Measurements from ENCODE around the gene TEX29. TPM values are rescaled to one million over a fixed set of nuclear protein-coding genes. Genes with fewer than 3 reads are reported as not detected.

TEX29 gene
- total and polyA plus RNA-seq, 4 donors, result 0.96 to 5.5 (median 1.7) TPM

DNA sequence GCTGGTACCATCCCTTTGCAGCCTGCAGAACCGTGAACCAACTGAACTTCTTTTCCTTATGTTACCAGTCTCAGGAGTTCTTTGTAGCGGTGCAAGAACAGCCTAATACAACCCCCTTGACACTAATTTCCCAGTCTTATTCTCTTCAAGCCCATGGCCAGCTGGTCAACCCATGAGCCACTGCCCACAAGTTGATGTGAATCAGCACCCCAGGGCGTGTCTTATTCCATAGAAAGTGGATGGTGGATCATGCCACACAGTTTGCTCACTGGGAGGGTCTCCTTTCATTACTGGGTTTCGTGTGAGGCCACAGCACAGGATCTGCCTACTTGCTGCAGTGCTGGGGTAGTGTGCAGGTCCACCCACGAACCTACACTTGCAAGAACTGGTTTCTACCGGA is 27.0 kb downstream of the TEX29 start:
- ATAC-seq (ENCODE audit: low FRiP score), result no peak
- 95 to 96% methylated on average over 6 of the region's 6 CpGs for WGBS, 2 donors

DNA sequence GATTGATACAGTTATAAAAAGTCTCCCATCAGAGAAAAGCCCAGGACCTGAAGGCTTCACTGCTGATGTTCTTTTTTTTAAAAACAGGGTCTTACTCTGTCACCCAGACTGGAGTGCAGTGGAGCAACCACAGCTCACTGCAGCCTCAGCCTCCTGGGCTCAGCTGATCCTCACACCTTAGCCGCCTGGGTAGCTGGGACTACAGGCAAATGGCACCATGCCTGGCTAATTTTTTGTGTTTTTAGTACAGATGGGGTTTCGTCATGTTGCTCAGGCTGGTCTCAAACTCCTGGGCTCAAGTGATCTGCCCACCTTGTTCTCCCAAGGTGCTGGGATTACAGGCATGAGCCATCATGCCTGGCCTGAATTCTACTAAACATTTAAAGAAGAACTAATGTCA is 33.1 kb downstream of the TEX29 start:
- 90 to 92% methylated on average over 2 of the region's 2 CpGs for WGBS, 2 donors
- intact Hi-C loops (cut with DNase I), result no loop called here

More for the DNA sequence above, 27.0 kb downstream of the TEX29 start:
- H3K27ac ChIP-seq (ENCODE audit: low read depth in 1 of 2, low read length in 2 of 2), result no peak overlapping the region
- H3K4me1 ChIP-seq (ENCODE audit: control insufficient read depth in 1 of 2, insufficient read depth in 2 of 2, low read length in 2 of 2), result no peaks in the 10 kb centered on the region
- H3K9me3 ChIP-seq (ENCODE audit: control insufficient read depth, low read length), result no peaks in the 10 kb centered on the region
- intact Hi-C loops (cut with DNase I), result no loop called here
- DNase-seq, result no peak
- H3K27me3 ChIP-seq (ENCODE audit: control insufficient read depth in 1 of 2, insufficient read depth in 2 of 2, low read length in 1 of 2), result no peaks in the 10 kb centered on the region
- H3K36me3 ChIP-seq (ENCODE audit: control insufficient read depth in 1 of 2, insufficient read depth in 2 of 2, low read length in 1 of 2), result peaks cover 0 to 2% of the 10 kb centered on the region in 2 donors
- H3K4me3 ChIP-seq (ENCODE audit: low read length in 2 of 2), result no peak overlapping the region

DNA sequence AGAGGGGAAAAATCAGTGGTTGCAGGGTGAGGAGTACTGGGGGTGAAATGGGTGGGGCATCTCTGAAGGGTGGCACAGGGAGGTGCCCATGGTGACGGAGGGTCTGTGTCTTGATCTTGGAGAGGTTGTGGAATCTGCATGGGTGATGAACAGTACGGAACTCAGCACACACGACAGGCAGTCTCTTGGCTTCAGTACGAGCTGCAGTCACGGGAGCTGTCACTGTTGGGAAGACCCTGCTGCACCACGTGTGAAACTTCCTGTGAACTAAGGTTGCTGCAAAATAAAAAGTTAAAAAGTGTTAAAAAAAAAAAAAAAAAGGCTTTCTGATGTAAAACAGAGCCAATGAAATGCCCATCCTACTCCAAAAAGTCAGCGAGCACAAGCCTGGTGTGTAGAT is 34.3 kb downstream of the TEX29 start:
- intact Hi-C loops (cut with DNase I), result no loop called here
- Histone ChIP-seq H3K4me3 (ENCODE audit: low read length in 2 of 2) (no peak overlapping the region), H3K9me3 (ENCODE audit: control insufficient read depth, low read length) (no peaks in the 10 kb centered on the region), H3K4me1 (ENCODE audit: control insufficient read depth in 1 of 2, insufficient read depth in 2 of 2, low read length in 2 of 2) (no peaks in the 10 kb centered on the region), H3K27ac (ENCODE audit: low read depth in 1 of 2, low read length in 2 of 2) (no peak overlapping the region), H3K36me3 (ENCODE audit: control insufficient read depth in 1 of 2, insufficient read depth in 2 of 2, low read length in 1 of 2) (no peaks in the 10 kb centered on the region), H3K27me3 (ENCODE audit: control insufficient read depth in 1 of 2, insufficient read depth in 2 of 2, low read length in 1 of 2) (no peaks in the 10 kb centered on the region)
- ATAC-seq (ENCODE audit: low FRiP score) (no peak), DNase-seq (no peak)
- WGBS, 2 donors, result 76 to 77% methylated on average over 7 of the region's 7 CpGs

More for the DNA sequence above, 33.1 kb downstream of the TEX29 start:
- ATAC-seq (ENCODE audit: low FRiP score), result no peak
- Histone ChIP-seq H3K9me3 (ENCODE audit: control insufficient read depth, low read length) (no peaks in the 10 kb centered on the region), H3K4me3 (ENCODE audit: low read length in 2 of 2) (no peak overlapping the region), H3K27me3 (ENCODE audit: control insufficient read depth in 1 of 2, insufficient read depth in 2 of 2, low read length in 1 of 2) (no peaks in the 10 kb centered on the region), H3K27ac (ENCODE audit: low read depth in 1 of 2, low read length in 2 of 2) (no peak overlapping the region), H3K4me1 (ENCODE audit: control insufficient read depth in 1 of 2, insufficient read depth in 2 of 2, low read length in 2 of 2) (no peaks in the 10 kb centered on the region), H3K36me3 (ENCODE audit: control insufficient read depth in 1 of 2, insufficient read depth in 2 of 2, low read length in 1 of 2) (no peaks in the 10 kb centered on the region)
- no peak for DNase-seq

DNA sequence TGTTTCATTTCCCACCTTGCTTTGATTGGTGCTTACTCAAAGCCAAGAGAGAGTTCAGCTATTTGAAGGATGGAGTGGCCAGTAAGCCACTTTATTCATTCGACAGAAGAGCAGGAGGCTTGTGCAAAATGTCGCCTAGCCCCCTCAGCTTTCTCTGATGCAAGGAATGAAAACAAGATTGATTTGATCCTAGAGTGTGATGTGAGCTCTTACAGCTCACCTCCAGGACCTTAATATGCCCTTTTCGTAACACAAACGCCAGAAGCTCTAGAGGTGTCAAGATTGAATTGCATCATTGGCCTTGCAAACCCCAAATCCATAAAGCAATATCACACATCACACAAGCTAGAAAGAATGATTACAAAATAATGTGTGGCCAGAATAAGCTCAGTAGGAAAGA is 36.4 kb downstream of the TEX29 start:
- DNase-seq (no peak), ATAC-seq (ENCODE audit: low FRiP score) (no peak)
- no peaks in the 10 kb centered on the region for H3K36me3 ChIP-seq (ENCODE audit: control insufficient read depth in 1 of 2, insufficient read depth in 2 of 2, low read length in 1 of 2)
- no peaks in the 10 kb centered on the region for H3K27me3 ChIP-seq (ENCODE audit: control insufficient read depth in 1 of 2, insufficient read depth in 2 of 2, low read length in 1 of 2)
- H3K4me1 ChIP-seq (ENCODE audit: control insufficient read depth in 1 of 2, insufficient read depth in 2 of 2, low read length in 2 of 2), result no peaks in the 10 kb centered on the region
- WGBS, 2 donors, result 82 to 83% methylated on average over 4 of the region's 4 CpGs
- intact Hi-C loops (cut with DNase I), result no loop called here
- no peaks in the 10 kb centered on the region for H3K9me3 ChIP-seq (ENCODE audit: control insufficient read depth, low read length)
- H3K27ac ChIP-seq (ENCODE audit: low read depth in 1 of 2, low read length in 2 of 2), result no peak overlapping the region
- H3K4me3 ChIP-seq (ENCODE audit: low read length in 2 of 2), result no peak overlapping the region

DNA sequence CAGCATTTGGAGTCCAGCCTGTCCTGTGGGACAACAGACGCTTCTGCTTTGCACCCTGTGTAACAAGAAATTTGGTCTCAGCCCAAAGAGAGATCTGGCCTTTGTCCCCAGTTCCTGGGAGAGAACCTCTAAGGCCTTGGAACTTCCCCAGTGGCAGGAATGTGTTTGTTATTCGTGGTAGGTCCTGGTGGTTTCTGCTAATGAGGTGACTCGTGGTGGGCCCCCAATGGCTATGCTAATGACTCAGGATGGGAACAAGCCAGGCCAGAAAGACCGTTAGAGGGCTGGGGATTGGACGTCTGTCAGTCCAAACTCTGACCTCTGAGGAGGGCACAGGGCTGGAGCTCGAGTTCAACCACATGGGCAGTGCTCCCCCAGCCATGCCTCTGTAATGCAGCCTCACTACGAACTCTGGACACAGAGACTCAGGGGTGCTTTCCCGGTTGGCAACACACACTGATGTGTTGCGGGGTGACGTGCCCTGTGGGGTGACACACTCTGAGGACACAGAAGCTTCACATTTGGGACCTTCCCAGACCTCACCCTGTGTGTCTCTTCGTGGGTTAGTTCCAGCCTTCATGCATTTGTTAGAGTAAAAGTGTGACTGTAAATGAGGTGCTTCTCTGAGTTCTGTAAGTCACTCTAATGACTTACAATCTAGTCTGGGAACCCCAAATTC is 38.9 kb downstream of the TEX29 start:
- 49 to 52% methylated on average over 11 of the region's 11 CpGs for WGBS, 2 donors
- DNase-seq, result no peak
- Histone ChIP-seq H3K4me3 (ENCODE audit: low read length in 2 of 2) (no peak overlapping the region), H3K9me3 (ENCODE audit: control insufficient read depth, low read length) (no peaks in the 10 kb centered on the region), H3K27ac (ENCODE audit: low read depth in 1 of 2, low read length in 2 of 2) (no peak overlapping the region), H3K27me3 (ENCODE audit: control insufficient read depth in 1 of 2, insufficient read depth in 2 of 2, low read length in 1 of 2) (no peaks in the 10 kb centered on the region), H3K36me3 (ENCODE audit: control insufficient read depth in 1 of 2, insufficient read depth in 2 of 2, low read length in 1 of 2) (no peaks in the 10 kb centered on the region), H3K4me1 (ENCODE audit: control insufficient read depth in 1 of 2, insufficient read depth in 2 of 2, low read length in 2 of 2) (no peaks in the 10 kb centered on the region)
- ATAC-seq (ENCODE audit: low FRiP score), result no peak
- intact Hi-C loops (cut with DNase I), result no loop called here

DNA sequence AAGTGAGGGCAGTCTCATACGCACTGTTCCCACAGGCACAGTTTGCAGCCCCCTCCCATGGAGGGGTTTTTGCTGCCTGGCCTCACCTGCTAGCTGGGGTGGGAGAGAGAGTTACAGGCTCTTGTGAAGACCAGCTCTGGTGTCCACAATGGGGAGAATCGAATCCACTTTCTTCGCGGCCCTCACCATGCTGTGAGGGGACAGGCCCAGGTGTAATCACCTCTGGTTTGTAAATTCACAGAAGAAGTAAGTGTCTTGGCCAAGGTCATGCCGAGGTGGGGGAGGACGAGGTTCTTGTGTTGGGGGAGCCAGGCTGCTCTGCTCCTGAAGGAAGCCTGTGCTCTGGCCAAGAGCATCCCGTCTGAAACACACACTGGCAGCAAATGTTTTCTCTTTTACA is 39.5 kb downstream of the TEX29 start:
- no peak overlapping the region for H3K27ac ChIP-seq (ENCODE audit: low read depth in 1 of 2, low read length in 2 of 2)
- no peak overlapping the region for H3K4me3 ChIP-seq (ENCODE audit: low read length in 2 of 2)
- H3K27me3 ChIP-seq (ENCODE audit: control insufficient read depth in 1 of 2, insufficient read depth in 2 of 2, low read length in 1 of 2), result no peaks in the 10 kb centered on the region
- no peaks in the 10 kb centered on the region for H3K9me3 ChIP-seq (ENCODE audit: control insufficient read depth, low read length)
- no peak for DNase-seq
- WGBS, 2 donors, result 56 to 61% methylated on average over 7 of the region's 7 CpGs
- intact Hi-C loops (cut with DNase I), result no loop called here
- no peaks in the 10 kb centered on the region for H3K36me3 ChIP-seq (ENCODE audit: control insufficient read depth in 1 of 2, insufficient read depth in 2 of 2, low read length in 1 of 2)
- no peak for ATAC-seq (ENCODE audit: low FRiP score)
- H3K4me1 ChIP-seq (ENCODE audit: control insufficient read depth in 1 of 2, insufficient read depth in 2 of 2, low read length in 2 of 2), result no peaks in the 10 kb centered on the region

DNA sequence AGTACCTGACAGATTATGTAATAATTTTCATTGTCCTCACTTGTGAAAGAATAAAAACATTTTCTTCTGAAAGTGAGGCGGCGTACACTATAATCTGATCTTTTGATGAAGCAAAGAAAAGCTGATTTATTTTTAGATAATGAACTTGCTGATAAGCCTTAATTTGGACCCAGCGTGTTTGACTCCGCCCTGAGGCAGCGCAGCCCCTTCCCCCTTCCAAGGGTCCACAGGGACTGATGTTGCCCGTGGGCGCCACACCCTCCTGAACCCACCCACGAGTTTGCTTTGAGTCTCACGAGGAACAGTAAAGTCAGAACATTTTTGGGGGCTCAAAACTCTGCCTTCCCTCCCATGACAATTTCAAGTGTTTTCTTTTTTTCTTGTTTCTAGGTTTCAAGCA is 40.0 kb downstream of the TEX29 start:
- H3K4me1 ChIP-seq (ENCODE audit: control insufficient read depth in 1 of 2, insufficient read depth in 2 of 2, low read length in 2 of 2), result no peaks in the 10 kb centered on the region
- ATAC-seq (ENCODE audit: low FRiP score) (no peak), DNase-seq (no peak)
- no peaks in the 10 kb centered on the region for H3K9me3 ChIP-seq (ENCODE audit: control insufficient read depth, low read length)
- WGBS, 2 donors, result 57 to 63% methylated on average over 9 of the region's 9 CpGs
- no peaks in the 10 kb centered on the region for H3K36me3 ChIP-seq (ENCODE audit: control insufficient read depth in 1 of 2, insufficient read depth in 2 of 2, low read length in 1 of 2)
- no peak overlapping the region for H3K27ac ChIP-seq (ENCODE audit: low read depth in 1 of 2, low read length in 2 of 2)
- H3K4me3 ChIP-seq (ENCODE audit: low read length in 2 of 2), result no peak overlapping the region
- intact Hi-C loops (cut with DNase I), result no loop called here
- H3K27me3 ChIP-seq (ENCODE audit: control insufficient read depth in 1 of 2, insufficient read depth in 2 of 2, low read length in 1 of 2), result no peaks in the 10 kb centered on the region

DNA sequence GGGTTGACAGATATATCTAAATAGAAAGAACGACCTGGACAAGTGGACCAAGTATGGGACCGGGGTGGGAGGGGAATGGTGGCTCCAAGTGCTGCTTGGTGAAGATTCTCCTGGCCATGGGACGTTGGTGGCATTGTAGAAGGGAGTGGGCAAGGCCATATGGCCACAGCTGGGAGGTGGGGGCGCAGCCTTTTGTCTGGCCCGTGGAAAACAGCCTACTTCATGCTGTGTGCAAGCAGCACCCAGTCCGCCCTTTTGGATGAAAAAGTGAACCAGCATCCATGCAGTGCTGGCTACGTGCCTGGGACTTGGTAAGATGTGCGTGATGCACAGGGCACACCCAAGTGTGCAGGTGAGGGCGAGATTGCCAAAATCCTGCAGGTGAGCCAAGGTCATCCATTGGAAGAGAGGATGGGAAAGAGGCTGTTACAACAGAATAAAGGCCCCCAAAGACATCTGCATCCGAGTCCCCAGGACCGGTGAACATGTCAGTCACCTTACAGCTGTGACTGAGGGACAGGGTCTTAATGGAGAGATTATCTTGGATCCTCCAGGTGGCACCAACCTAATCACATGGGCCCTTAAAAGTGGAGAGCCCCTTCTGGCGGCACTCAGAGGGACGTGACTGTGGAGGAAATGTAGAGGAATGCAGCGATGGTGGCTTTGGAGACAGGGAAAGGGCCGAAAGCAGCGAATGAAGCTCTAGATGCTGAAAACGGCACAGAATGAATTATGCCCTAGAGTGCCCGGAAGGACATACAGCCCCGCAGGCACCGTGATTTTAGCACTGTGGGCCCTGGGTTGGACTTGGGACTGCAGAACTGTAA is 40.8 kb downstream of the TEX29 start:
- DNase-seq, result no peak
- H3K4me3 ChIP-seq (ENCODE audit: low read length in 2 of 2), result no peak overlapping the region

More for the DNA sequence above, 40.8 kb downstream of the TEX29 start:
- no peak for ATAC-seq (ENCODE audit: low FRiP score)
- no peak overlapping the region for H3K27ac ChIP-seq (ENCODE audit: low read depth in 1 of 2, low read length in 2 of 2)
- no peaks in the 10 kb centered on the region for H3K36me3 ChIP-seq (ENCODE audit: control insufficient read depth in 1 of 2, insufficient read depth in 2 of 2, low read length in 1 of 2)
- H3K4me1 ChIP-seq (ENCODE audit: control insufficient read depth in 1 of 2, insufficient read depth in 2 of 2, low read length in 2 of 2), result no peaks in the 10 kb centered on the region
- 74 to 76% methylated on average over 20 of the region's 20 CpGs for WGBS, 2 donors
- H3K9me3 ChIP-seq (ENCODE audit: control insufficient read depth, low read length), result no peaks in the 10 kb centered on the region
- intact Hi-C loops (cut with DNase I), result no loop called here
- no peaks in the 10 kb centered on the region for H3K27me3 ChIP-seq (ENCODE audit: control insufficient read depth in 1 of 2, insufficient read depth in 2 of 2, low read length in 1 of 2)

Measured in aorta (tissue), 5 donors.